Measurements from ENCODE around the gene DPP10. TPM values are rescaled to one million over a fixed set of nuclear protein-coding genes. Genes with fewer than 3 reads are reported as not detected.

The DPP10 gene
- total RNA-seq, 1 donor from 2014 or later: 6.5 TPM

DNA sequence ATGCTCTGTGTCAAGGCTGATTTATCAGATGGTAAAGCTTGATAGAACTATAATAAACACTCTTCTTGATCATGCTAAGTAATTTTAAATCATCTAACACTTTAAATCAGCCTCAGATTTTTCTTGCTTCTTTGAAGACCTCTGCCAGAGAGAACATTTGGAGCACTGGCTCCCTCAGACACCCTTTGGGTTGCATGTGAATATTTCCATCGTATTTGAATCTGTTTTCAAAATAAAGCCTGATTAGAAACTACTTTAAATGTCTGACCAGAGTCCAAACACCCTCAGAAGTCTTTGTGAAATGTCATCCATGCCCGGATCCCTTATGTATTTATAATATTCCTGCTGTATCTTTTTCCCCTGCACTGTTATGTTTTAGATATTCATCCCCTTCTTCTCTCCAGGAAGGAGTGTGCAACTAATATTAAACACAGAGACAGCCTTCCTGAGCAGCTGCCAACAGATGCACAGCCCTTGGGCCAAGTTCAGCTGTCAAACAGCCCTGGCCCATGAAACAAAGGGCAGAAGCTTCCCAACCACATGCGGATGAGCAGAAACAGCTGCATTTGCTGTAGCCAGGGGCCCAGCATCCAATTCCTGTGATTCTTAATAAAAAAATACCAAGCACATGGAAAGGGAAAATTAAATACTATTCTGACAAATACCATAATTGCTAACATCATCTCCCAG, 46.5 kb downstream of the DPP10 start:
- H3F3A ChIP-seq (ENCODE audit: low read depth): peaks cover 7% of the 10 kb centered on the region
- H2AFZ ChIP-seq (replicated peaks): no peak overlapping the region
- H3K4me1 ChIP-seq: peaks cover 17% of the 10 kb centered on the region
- no peaks in the 10 kb centered on the region for H3K27me3 ChIP-seq
- H3K36me3 ChIP-seq: no peaks in the 10 kb centered on the region
- H3K27ac ChIP-seq: no peak overlapping the region
- Mint-ChIP-seq H3K27me3 (ENCODE audit: insufficient read depth, low read depth) (no peaks in the 10 kb centered on the region), H3K4me3 (no peak overlapping the region), H3K9me3 (no peaks in the 10 kb centered on the region), H3K27ac (no peak overlapping the region), H3K4me1 (peaks cover 3% of the 10 kb centered on the region), H3K36me3 (no peaks in the 10 kb centered on the region)
- H4K20me1 ChIP-seq (ENCODE audit: low read depth): no peaks in the 10 kb centered on the region
- no peak for DNase-seq (ENCODE audit: low spot score)
- H3K79me2 ChIP-seq (ENCODE audit: low read depth): no peaks in the 10 kb centered on the region
- TF ChIP-seq EZH2 (IDR thresholded peaks at IDR 0.05): no peak
- TF ChIP-seq, protein P1, sequence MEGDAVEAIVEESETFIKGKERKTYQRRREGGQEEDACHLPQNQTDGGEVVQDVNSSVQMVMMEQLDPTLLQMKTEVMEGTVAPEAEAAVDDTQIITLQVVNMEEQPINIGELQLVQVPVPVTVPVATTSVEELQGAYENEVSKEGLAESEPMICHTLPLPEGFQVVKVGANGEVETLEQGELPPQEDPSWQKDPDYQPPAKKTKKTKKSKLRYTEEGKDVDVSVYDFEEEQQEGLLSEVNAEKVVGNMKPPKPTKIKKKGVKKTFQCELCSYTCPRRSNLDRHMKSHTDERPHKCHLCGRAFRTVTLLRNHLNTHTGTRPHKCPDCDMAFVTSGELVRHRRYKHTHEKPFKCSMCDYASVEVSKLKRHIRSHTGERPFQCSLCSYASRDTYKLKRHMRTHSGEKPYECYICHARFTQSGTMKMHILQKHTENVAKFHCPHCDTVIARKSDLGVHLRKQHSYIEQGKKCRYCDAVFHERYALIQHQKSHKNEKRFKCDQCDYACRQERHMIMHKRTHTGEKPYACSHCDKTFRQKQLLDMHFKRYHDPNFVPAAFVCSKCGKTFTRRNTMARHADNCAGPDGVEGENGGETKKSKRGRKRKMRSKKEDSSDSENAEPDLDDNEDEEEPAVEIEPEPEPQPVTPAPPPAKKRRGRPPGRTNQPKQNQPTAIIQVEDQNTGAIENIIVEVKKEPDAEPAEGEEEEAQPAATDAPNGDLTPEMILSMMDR (IDR thresholded peaks at IDR 0.05): no peak
- TF ChIP-seq EZH2phosphoT487 (IDR thresholded peaks at IDR 0.05): no peak
- H3K4me3 ChIP-seq: no peak overlapping the region
- H3K4me2 ChIP-seq: no peak overlapping the region
- H3K9ac ChIP-seq: no peak overlapping the region
- no peaks in the 10 kb centered on the region for H3K9me3 ChIP-seq (ENCODE audit: low read depth)

DNA sequence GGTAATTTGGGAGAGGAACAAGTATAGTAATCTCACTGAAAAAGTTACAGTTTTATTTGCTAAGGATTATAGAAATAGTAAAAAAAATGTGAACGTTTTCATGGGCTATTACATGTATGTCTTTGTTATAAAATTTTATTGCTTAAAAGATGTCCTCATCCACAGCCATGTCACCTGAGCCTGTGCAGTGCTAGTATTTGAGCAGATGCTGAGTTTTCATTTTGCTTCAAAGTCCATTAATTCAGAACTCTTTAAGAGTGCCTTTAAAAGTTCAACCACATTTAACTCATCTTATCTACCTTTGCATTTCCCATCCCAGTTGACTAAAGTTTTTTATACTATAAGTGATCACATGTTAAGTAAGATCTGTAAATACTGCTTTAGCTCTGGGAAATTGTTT, 52.6 kb downstream of the DPP10 start:
- TF ChIP-seq, protein P1 (IDR thresholded peaks at IDR 0.05): no peak
- TF ChIP-seq EZH2phosphoT487 (IDR thresholded peaks at IDR 0.05): no peak
- no peak for TF ChIP-seq EZH2 (IDR thresholded peaks at IDR 0.05)
- no peak overlapping the region for H2AFZ ChIP-seq (replicated peaks)
- H3K79me2 ChIP-seq (ENCODE audit: low read depth): no peaks in the 10 kb centered on the region
- H3K4me3 Mint-ChIP-seq: no peak overlapping the region
- no peak overlapping the region for H3K27ac Mint-ChIP-seq
- no peak for DNase-seq (ENCODE audit: low spot score)
- H3K27me3 Mint-ChIP-seq (ENCODE audit: insufficient read depth, low read depth): no peaks in the 10 kb centered on the region
- no peaks in the 10 kb centered on the region for H3K36me3 Mint-ChIP-seq
- H3K4me1 Mint-ChIP-seq: no peaks in the 10 kb centered on the region
- no peak overlapping the region for H3K4me2 ChIP-seq
- H4K20me1 ChIP-seq (ENCODE audit: low read depth): no peaks in the 10 kb centered on the region
- H3K27me3 ChIP-seq: no peaks in the 10 kb centered on the region
- peaks cover 3% of the 10 kb centered on the region for H3F3A ChIP-seq (ENCODE audit: low read depth)
- no peaks in the 10 kb centered on the region for H3K9me3 ChIP-seq (ENCODE audit: low read depth)
- H3K27ac ChIP-seq: no peak overlapping the region
- no peak overlapping the region for H3K4me3 ChIP-seq
- no peaks in the 10 kb centered on the region for H3K9me3 Mint-ChIP-seq
- H3K36me3 ChIP-seq: no peaks in the 10 kb centered on the region
- H3K4me1 ChIP-seq: peaks cover 9% of the 10 kb centered on the region
- no peak overlapping the region for H3K9ac ChIP-seq

DNA sequence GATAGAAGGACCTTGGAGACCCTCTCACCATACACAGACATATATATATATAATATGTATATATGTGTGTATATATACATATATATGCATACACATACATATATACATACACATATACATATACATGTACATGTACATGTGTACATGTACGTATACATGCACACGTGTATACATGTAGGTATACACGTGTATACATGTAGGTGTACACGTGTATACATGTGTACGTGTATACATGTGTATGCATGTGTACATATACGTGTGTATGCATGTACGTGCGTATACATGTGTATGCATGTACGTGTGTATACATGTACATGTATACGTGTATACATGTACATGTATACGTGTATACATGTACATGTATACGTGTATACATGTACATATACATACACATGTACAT, 54.5 kb downstream of the DPP10 start:
- Mint-ChIP-seq H3K4me1 (peaks cover 5% of the 10 kb centered on the region), H3K27ac (no peak overlapping the region), H3K27me3 (ENCODE audit: insufficient read depth, low read depth) (no peaks in the 10 kb centered on the region), H3K9me3 (no peaks in the 10 kb centered on the region), H3K36me3 (no peaks in the 10 kb centered on the region), H3K4me3 (no peak overlapping the region)
- Histone ChIP-seq H3K9me3 (ENCODE audit: low read depth) (no peaks in the 10 kb centered on the region), H3K36me3 (no peaks in the 10 kb centered on the region), H3K4me1 (peaks cover 9% of the 10 kb centered on the region), H3K4me2 (no peak overlapping the region), H3K27ac (no peak overlapping the region), H3K27me3 (no peaks in the 10 kb centered on the region), H3K4me3 (no peak overlapping the region), H4K20me1 (ENCODE audit: low read depth) (no peaks in the 10 kb centered on the region), H3F3A (ENCODE audit: low read depth) (peaks cover 3% of the 10 kb centered on the region), H3K9ac (no peak overlapping the region), H2AFZ (replicated peaks) (no peak overlapping the region), H3K79me2 (ENCODE audit: low read depth) (no peaks in the 10 kb centered on the region)
- TF ChIP-seq, protein P1 (IDR thresholded peaks at IDR 0.05): no peak
- TF ChIP-seq EZH2 (IDR thresholded peaks at IDR 0.05) (no peak), EZH2phosphoT487 (IDR thresholded peaks at IDR 0.05) (no peak)
- DNase-seq (ENCODE audit: low spot score): no peak

Measured in neural progenitor cell (in vitro differentiated cells).